ENCODE measurements around the gene MACROD2. TPM values are rescaled to one million over a fixed set of nuclear protein-coding genes. Genes with fewer than 3 reads are reported as not detected.

The MACROD2 gene
- total RNA-seq, 1 experiment from 2014 or later, result 1.6 TPM

- H2AFZ ChIP-seq (ENCODE audit: low read length), result no peak overlapping the region
- H2BK5ac ChIP-seq (ENCODE audit: insufficient read length, low read length), result no peak overlapping the region
- no peak overlapping the region for H2BK15ac ChIP-seq (ENCODE audit: low read depth, low read length)
- Mint-ChIP-seq H3K36me3 (ENCODE audit: insufficient read depth in 1 of 3, low read depth in 3 of 3) (peaks cover 8 to 19% (median 14%) of the 10 kb centered on the region in 3 experiments; a peak in 6 of 7 replicates), H3K27me3 (ENCODE audit: low read depth) (no peaks in the 10 kb centered on the region), H3K4me3 (no peak overlapping the region), H3K27ac (peak overlapping the region in 2 of 3 experiments; percentile 39 to 70; a peak in 3 of 7 replicates), H3K9me3 (peaks cover 13 to 17% of the 10 kb centered on the region in 2 experiments), H3K4me1 (peaks cover 9 to 10% of the 10 kb centered on the region in 2 experiments)
- H2BK12ac ChIP-seq (ENCODE audit: insufficient read length, low read depth, low read length), result no peak overlapping the region
- no peak overlapping the region for H4K91ac ChIP-seq (ENCODE audit: insufficient read length, low read depth, low read length)
- no peak overlapping the region for H3K56ac ChIP-seq (ENCODE audit: insufficient read length, low read depth, low read length)
- H3K27me3 ChIP-seq (ENCODE audit: insufficient read depth, low read length), result no peaks in the 10 kb centered on the region
- no peak overlapping the region for H4K5ac ChIP-seq (ENCODE audit: insufficient read length, low read depth, low read length)
- no peak overlapping the region for H3K23ac ChIP-seq (ENCODE audit: insufficient read length, low read depth, low read length)
- H3K4me1 ChIP-seq (ENCODE audit: insufficient read depth, low read length), result peaks cover 4% of the 10 kb centered on the region; the same call in 1 of the 2 replicates
- no peaks in the 10 kb centered on the region for H3K23me2 ChIP-seq (ENCODE audit: insufficient read length, low read depth, low read length, poor library complexity, severe bottlenecking)
- no peak overlapping the region for H3T11ph ChIP-seq (ENCODE audit: low read length)
- H3K14ac ChIP-seq (ENCODE audit: insufficient read depth, low read length), result no peak overlapping the region
- no peak overlapping the region for H4K8ac ChIP-seq (replicated peaks; ENCODE audit: insufficient read length, low read depth, low read length)
- H2AK5ac ChIP-seq (ENCODE audit: insufficient read length, low read length), result no peak overlapping the region
- no peak overlapping the region for H3K27ac ChIP-seq (ENCODE audit: insufficient read length, low read depth, low read length)
- H2BK20ac ChIP-seq (ENCODE audit: low read depth, low read length, poor library complexity, severe bottlenecking), result no peak overlapping the region
- H3K9ac ChIP-seq (ENCODE audit: extremely low read depth, insufficient read length, low read length), result no peak overlapping the region
- no peak overlapping the region for H2BK120ac ChIP-seq (ENCODE audit: low read depth, low read length, poor library complexity, severe bottlenecking)
- no peak overlapping the region for H3K18ac ChIP-seq (ENCODE audit: insufficient read length, low read depth, low read length)
- H4K20me1 ChIP-seq (ENCODE audit: control insufficient read depth, insufficient read depth, insufficient read length), result no peaks in the 10 kb centered on the region
- no peak overlapping the region for H3K4me2 ChIP-seq (ENCODE audit: insufficient read depth, insufficient read length, low read length)
- H3K79me2 ChIP-seq (ENCODE audit: insufficient read depth, low read length), result no peaks in the 10 kb centered on the region
- DNase-seq, result no peak
- H3K79me1 ChIP-seq (ENCODE audit: insufficient read depth, low read depth, low read length, poor library complexity, severe bottlenecking), result no peaks in the 10 kb centered on the region
- H3K4ac ChIP-seq (ENCODE audit: low read depth, low read length), result no peak overlapping the region
- WGBS (ENCODE audit: extremely low coverage, insufficient read length, low lambda C conversion rate), result no CpG with 5 or more reads among the region's 2 CpGs
- no peaks in the 10 kb centered on the region for H3K9me3 ChIP-seq (ENCODE audit: control insufficient read depth, low read depth, low read length)
- TF ChIP-seq CTCF (conservative IDR thresholded peaks at IDR 0.05), result no peak
Observed at GRCh38 chr20:14562981-14563380, 567.7 kb downstream of the MACROD2 start.

All from H9 (cell line).